HepG2 (cell line): Measurements from ENCODE around the gene KRT71. TPM values are rescaled to one million over a fixed set of nuclear protein-coding genes. Genes with fewer than 3 reads are reported as not detected.

Experiments used
- ATAC-seq: fragments of 200-7000 bp; cut with Tn5 transposase; 3 replicates; pipeline ENCODE4 v1.9.1; 2020; ENCODE audit warnings: mild to moderate bottlenecking, moderate library complexity
- BruUV-seq: library from RNA; stranded (reverse); fragments of 400-500 nt; replicated peaks from 2 replicates; lab custom pipeline; 2021; lab: Mats Ljungman, UMichigan
- CTCF ChIA-PET: fragments of 300-600 bp; formaldehyde crosslinking; extraction: SDS; loops from one replicate; lab custom pipeline; 2021; ENCODE audit warnings: low total read pairs, inconsistent platforms, low intra/inter-chr PET ratio; lab: Yijun Ruan, JAX
- POLR2A ChIA-PET: fragments of 350-600 bp; sonication (Branson Sonifier 250); formaldehyde crosslinking; loops from one replicate; lab custom pipeline; 2020; ENCODE audit warnings: antibody characterized with exemption, inconsistent platforms; lab: Yijun Ruan, JAX
- DNase-seq: peaks from one replicate; pipeline ENCODE4 v3.0.0-alpha.2; 2015; ENCODE audit warnings: low spot score
- FAIRE-seq: peaks from 3 replicates; lab custom pipeline; 2011; peaks lifted over from hg19 to GRCh38; lab: Jason Lieb, UNC
- H2AFZ ChIP-seq: one replicate; pipeline ENCODE4 v1.6.1; 2011; ENCODE audit warnings: low read length, inconsistent platforms
- H3K27ac ChIP-seq: fragments of 300-600 bp; 3 replicates; pipeline ENCODE4 v1.8.0; 2011; ENCODE audit warnings: mixed run types, mild to moderate bottlenecking, mixed read lengths, low read length, inconsistent platforms; ENCODE audit not compliant: insufficient read depth; ENCODE audit errors: extremely low read length
- H3K27me3 ChIP-seq, 2 experiments: fragments of 200-600 bp in 1 of 2; 2 replicates in 1 of 2; 3 replicates in 1 of 2; pipeline versions ENCODE4 v1.6.0 to v1.8.0; 2011; ENCODE audit warnings: low read length in 2 of 2, mild to moderate bottlenecking in 2 of 2, moderate library complexity in 2 of 2, inconsistent platforms in 1 of 2; ENCODE audit not compliant: insufficient read depth in 2 of 2, control insufficient read depth in 1 of 2
- H3K36me3 ChIP-seq, 2 experiments: fragments of 200-600 bp in 1 of 2; replicated peaks in 1 of 2; 2 replicates in 1 of 2; 3 replicates in 1 of 2; pipeline versions ENCODE4 v1.5.1 to v1.8.0; 2011; ENCODE audit warnings: low read length in 2 of 2, inconsistent platforms in 1 of 2; ENCODE audit not compliant: insufficient read depth in 2 of 2, control insufficient read depth in 1 of 2
- H3K4me1 ChIP-seq: 2 replicates; pipeline ENCODE4 v1.5.1; 2012; ENCODE audit warnings: low read length, inconsistent platforms; ENCODE audit not compliant: insufficient read depth
- H3K4me2 ChIP-seq: 2 replicates; pipeline ENCODE4 v1.6.0; 2011; ENCODE audit warnings: low read depth, low read length, inconsistent platforms
- H3K4me3 ChIP-seq, 3 experiments: fragments of 200-600 bp in 1 of 3; sonication (generic), shearing (Covaris generic) in 1 of 3; replicated peaks in 1 of 3; 2 replicates each; pipeline ENCODE4 v1.5.1; 2011 to 2016; ENCODE audit warnings: low read length in 3 of 3, inconsistent platforms in 2 of 3, low read depth in 2 of 3, mild to moderate bottlenecking in 2 of 3, control low read depth in 1 of 3, mixed read lengths in 1 of 3; ENCODE audit not compliant: insufficient read depth in 1 of 3
- H3K79me2 ChIP-seq: one replicate; pipeline ENCODE4 v1.6.1; 2011; ENCODE audit warnings: low read length, inconsistent platforms; ENCODE audit not compliant: insufficient read depth
- H3K9ac ChIP-seq: 2 replicates; pipeline ENCODE4 v1.6.0; 2011; ENCODE audit warnings: mild to moderate bottlenecking, low read depth, low read length, inconsistent platforms; ENCODE audit not compliant: insufficient read depth
- H3K9me3 ChIP-seq: 2 replicates; pipeline ENCODE4 v1.5.1; 2012; ENCODE audit warnings: mild to moderate bottlenecking, low read length
- H4K20me1 ChIP-seq: 2 replicates; pipeline ENCODE4 v1.6.0; 2011; ENCODE audit warnings: inconsistent platforms, mild to moderate bottlenecking, low read length, moderate library complexity; ENCODE audit not compliant: insufficient read depth
- CENPT ChIP-seq: sonication (generic); formaldehyde crosslinking; IDR thresholded peaks from 2 replicates; pipeline ENCODE4 v1.8.0; 2022; ENCODE audit warnings: low read depth, mild to moderate bottlenecking, moderate library complexity, missing genetic modification reagents
- NFKBIZ ChIP-seq: IDR thresholded peaks from 2 replicates; pipeline ENCODE4 v1.6.1; 2018; ENCODE audit warnings: missing genetic modification reagents, missing compliant biosample characterization
- PITX1 ChIP-seq: sonication (generic); formaldehyde crosslinking; IDR thresholded peaks from 2 replicates; pipeline ENCODE4 v1.5.1; 2020; ENCODE audit warnings: mild to moderate bottlenecking, missing genetic modification reagents
- SKI ChIP-seq: fragments of 450-650 bp; IDR thresholded peaks from one replicate; pipeline ENCODE4 v1.6.1; 2018; ENCODE audit warnings: mild to moderate bottlenecking; ENCODE audit not compliant: partially characterized antibody
- TARDBP ChIP-seq: sonication (generic); formaldehyde crosslinking; IDR thresholded peaks from 2 replicates; pipeline ENCODE4 v1.8.0; 2022; ENCODE audit warnings: mild to moderate bottlenecking, missing genetic modification reagents
- TP53 ChIP-seq: sonication (generic); formaldehyde crosslinking; conservative IDR thresholded peaks from 2 replicates; pipeline ENCODE4 v1.4.0; 2020; ENCODE audit warnings: missing genetic modification reagents
- WGBS: methylation state at CpG from one replicate; pipeline ENCODE4 v1.1.6; 2017; ENCODE audit warnings: low lambda C conversion rate; 5-methylcytosine and 5-hydroxymethylcytosine counted together
- in situ Hi-C: cut with HindIII; loops from 2 replicates; pipeline ENCODE4 v1.10.0; 2017; ENCODE audit warnings: low pct_unique_long_range_greater_than_20kb; ENCODE audit not compliant: extremely low pct_ligation_motif_present
- intact Hi-C: fragments of 100-400 bp; cut with micrococcal nuclease; formaldehyde crosslinking; loops from one replicate; pipeline ENCODE4 v1.10.0; 2022; ENCODE audit not compliant: unreplicated experiment
- polyA plus RNA-seq, 8 experiments: library from polyadenylated mRNA; depleted of rRNA in 3 of 8; stranded (reverse) in 7 of 8; unstranded in 1 of 8; fragments of >200 nt; fragmentation: Illumina TruSeq in 4 of 8; extraction: Trizol in 4 of 8; gene quantifications; 2 replicates each; pipeline versions ENCODE4 v1.2.1 to v1.2.3, GENCODE V29; 2011 to 2016; ENCODE audit warnings: low read depth in 4 of 8, missing spikeins in 1 of 8, mixed read lengths in 1 of 8; ENCODE audit not compliant: insufficient read depth in 1 of 8
- total RNA-seq, 5 experiments: library from RNA; depleted of rRNA; stranded (reverse); fragments of >200 nt; fragmentation: Illumina TruSeq; extraction: Trizol; gene quantifications; 2 replicates each; pipeline ENCODE4 v1.2.3, GENCODE V29; 2016; ENCODE audit warnings: low read depth in 1 of 5
- TF ChIP-seq, protein P1 (sequence below): sonication (generic); formaldehyde crosslinking; IDR thresholded peaks from 2 replicates; pipeline ENCODE4 v1.4.0; 2020; ENCODE audit warnings: missing genetic modification reagents
- TF ChIP-seq, protein P2 (sequence below): sonication (generic); formaldehyde crosslinking; IDR thresholded peaks from 2 replicates; pipeline ENCODE4 v1.4.0; 2020; ENCODE audit warnings: missing genetic modification reagents, borderline replicate concordance

The KRT71 gene
- total and polyA plus RNA-seq, 2 of the 13 experiments (the other 11 are each of a cell fraction or from before 2014, with no cell fraction given): not detected

DNA sequence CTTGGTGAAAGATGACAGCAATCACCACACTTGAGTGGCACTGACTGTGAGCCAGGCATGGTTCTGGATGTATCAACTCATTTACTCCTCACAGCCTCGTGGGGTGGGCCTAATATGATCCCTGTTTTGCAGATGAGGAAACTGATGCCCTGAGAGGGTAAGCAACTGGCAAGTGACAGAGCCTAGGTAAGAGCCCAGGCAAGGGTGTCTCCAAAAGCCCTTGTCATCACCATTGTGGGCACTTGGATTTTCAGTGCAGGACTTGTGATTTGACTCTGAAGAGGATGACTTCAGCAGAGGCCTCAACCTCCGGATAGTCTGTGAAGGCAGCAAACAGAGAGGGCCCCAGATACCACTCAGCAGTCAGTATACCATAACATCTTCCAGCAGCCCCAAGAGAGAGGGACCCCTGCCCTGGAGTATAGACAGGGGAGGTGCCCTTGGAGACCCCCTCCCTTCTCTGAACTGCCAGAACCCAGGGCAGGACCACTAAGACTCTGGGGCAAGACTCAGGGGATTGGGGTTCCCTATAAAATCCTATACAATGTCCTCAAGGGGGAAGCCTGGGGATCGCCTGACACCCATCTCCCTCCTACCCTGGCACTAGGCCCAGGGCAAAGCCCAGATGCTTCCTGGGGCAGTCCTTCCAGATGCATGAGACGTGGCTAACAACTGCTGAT, 25.7 kb downstream of the KRT71 start:
- Histone ChIP-seq H4K20me1 (no peaks in the 10 kb centered on the region), H3K4me3 (no peak overlapping the region), H3K4me1 (no peaks in the 10 kb centered on the region), H3K27ac (no peak overlapping the region), H3K27me3 (peaks cover 3 to 14% of the 10 kb centered on the region in 2 experiments; a peak in 4 of 5 replicates), H3K4me2 (no peak overlapping the region), H3K9ac (no peak overlapping the region), H3K79me2 (no peaks in the 10 kb centered on the region), H2AFZ (no peak overlapping the region), H3K36me3 (no peaks in the 10 kb centered on the region), H3K9me3 (no peaks in the 10 kb centered on the region)
- no TSS peak for BruUV-seq
- DNase-seq: no peak
- WGBS: 0% methylated on average over 2 of the region's 4 CpGs
- TF ChIP-seq, protein P1, sequence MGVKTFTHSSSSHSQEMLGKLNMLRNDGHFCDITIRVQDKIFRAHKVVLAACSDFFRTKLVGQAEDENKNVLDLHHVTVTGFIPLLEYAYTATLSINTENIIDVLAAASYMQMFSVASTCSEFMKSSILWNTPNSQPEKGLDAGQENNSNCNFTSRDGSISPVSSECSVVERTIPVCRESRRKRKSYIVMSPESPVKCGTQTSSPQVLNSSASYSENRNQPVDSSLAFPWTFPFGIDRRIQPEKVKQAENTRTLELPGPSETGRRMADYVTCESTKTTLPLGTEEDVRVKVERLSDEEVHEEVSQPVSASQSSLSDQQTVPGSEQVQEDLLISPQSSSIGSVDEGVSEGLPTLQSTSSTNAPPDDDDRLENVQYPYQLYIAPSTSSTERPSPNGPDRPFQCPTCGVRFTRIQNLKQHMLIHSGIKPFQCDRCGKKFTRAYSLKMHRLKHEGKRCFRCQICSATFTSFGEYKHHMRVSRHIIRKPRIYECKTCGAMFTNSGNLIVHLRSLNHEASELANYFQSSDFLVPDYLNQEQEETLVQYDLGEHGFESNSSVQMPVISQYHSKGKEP (CRISPR knock-in tag): no peak
- TF ChIP-seq SKI: no peak
- ChIA-PET POLR2A (no interaction called here), CTCF (no interaction called here)
- no peak for ATAC-seq
- intact Hi-C loops (no loop called here), in situ Hi-C loops (loop anchor here (25.0 kb wide), 1 partner anchor 390 kb away; no protein-coding TSS in a partner anchor)
- no peak for FAIRE-seq

DNA sequence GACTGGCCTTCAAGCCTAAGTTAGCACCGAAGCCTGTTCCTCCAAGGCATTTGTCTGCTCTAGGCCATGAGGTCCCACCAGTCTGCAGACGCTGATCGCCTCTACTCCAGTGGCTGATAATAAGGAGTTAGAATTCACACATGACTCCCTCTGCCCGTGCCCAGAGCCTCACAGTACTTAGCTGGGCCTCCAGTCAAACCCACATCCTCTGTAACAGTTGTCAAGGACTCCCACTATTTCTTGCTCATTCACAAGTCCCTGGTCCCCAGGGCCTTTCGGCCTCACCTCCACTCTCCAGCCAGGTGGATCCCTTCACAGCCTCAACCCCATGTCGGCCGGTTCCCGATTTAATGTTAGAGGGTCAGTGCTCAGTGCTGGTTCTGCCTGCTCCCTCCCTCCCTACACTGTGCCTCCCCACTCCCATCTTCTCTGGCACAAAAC, 26.4 kb downstream of the KRT71 start:
- H3K4me1 ChIP-seq: no peaks in the 10 kb centered on the region
- intact Hi-C loops (no loop called here), in situ Hi-C loops (loop anchor here (25.0 kb wide), 1 partner anchor 389 kb away; no protein-coding TSS in a partner anchor)
- BruUV-seq: no TSS peak
- no peaks in the 10 kb centered on the region for H3K36me3 ChIP-seq
- POLR2A ChIA-PET: no interaction called here
- H3K4me3 ChIP-seq: no peak overlapping the region
- ATAC-seq (no peak), DNase-seq (no peak), FAIRE-seq (no peak)
- no peaks in the 10 kb centered on the region for H3K9me3 ChIP-seq
- peaks cover 6 to 14% of the 10 kb centered on the region in 2 experiments; a peak in 4 of 5 replicates for H3K27me3 ChIP-seq
- CTCF ChIA-PET: no interaction called here
- no peak overlapping the region for H3K4me2 ChIP-seq
- H3K79me2 ChIP-seq: no peaks in the 10 kb centered on the region
- no peak overlapping the region for H2AFZ ChIP-seq
- H3K9ac ChIP-seq: no peak overlapping the region
- WGBS: 28% methylated on average over 7 of the region's 8 CpGs
- no peak overlapping the region for H3K27ac ChIP-seq
- H4K20me1 ChIP-seq: no peaks in the 10 kb centered on the region
- TF ChIP-seq NFKBIZ (CRISPR knock-in tag): no peak
- TF ChIP-seq CENPT (CRISPR knock-in tag): no peak
- TF ChIP-seq, protein P2, sequence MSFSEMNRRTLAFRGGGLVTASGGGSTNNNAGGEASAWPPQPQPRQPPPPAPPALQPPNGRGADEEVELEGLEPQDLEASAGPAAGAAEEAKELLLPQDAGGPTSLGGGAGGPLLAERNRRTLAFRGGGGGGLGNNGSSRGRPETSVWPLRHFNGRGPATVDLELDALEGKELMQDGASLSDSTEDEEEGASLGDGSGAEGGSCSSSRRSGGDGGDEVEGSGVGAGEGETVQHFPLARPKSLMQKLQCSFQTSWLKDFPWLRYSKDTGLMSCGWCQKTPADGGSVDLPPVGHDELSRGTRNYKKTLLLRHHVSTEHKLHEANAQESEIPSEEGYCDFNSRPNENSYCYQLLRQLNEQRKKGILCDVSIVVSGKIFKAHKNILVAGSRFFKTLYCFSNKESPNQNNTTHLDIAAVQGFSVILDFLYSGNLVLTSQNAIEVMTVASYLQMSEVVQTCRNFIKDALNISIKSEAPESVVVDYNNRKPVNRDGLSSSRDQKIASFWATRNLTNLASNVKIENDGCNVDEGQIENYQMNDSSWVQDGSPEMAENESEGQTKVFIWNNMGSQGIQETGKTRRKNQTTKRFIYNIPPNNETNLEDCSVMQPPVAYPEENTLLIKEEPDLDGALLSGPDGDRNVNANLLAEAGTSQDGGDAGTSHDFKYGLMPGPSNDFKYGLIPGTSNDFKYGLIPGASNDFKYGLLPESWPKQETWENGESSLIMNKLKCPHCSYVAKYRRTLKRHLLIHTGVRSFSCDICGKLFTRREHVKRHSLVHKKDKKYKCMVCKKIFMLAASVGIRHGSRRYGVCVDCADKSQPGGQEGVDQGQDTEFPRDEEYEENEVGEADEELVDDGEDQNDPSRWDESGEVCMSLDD (CRISPR knock-in tag): no peak
- TF ChIP-seq PITX1 (CRISPR knock-in tag): no peak
- no peak for TF ChIP-seq TARDBP (CRISPR knock-in tag)
- no peak for TF ChIP-seq TP53 (CRISPR knock-in tag)
